Measurements from ENCODE around the gene CNTNAP1. TPM values are rescaled to one million over a fixed set of nuclear protein-coding genes. Genes with fewer than 3 reads are reported as not detected.
"Not testable (repeated sequence)": the region's sequence is repeated elsewhere in the genome, so short reads cannot be mapped to it uniquely, and the experiment has no call there.

CNTNAP1 gene
- polyA plus RNA-seq, 3 donors from 2014 or later = 0.73 TPM; not detected in 2

DNA sequence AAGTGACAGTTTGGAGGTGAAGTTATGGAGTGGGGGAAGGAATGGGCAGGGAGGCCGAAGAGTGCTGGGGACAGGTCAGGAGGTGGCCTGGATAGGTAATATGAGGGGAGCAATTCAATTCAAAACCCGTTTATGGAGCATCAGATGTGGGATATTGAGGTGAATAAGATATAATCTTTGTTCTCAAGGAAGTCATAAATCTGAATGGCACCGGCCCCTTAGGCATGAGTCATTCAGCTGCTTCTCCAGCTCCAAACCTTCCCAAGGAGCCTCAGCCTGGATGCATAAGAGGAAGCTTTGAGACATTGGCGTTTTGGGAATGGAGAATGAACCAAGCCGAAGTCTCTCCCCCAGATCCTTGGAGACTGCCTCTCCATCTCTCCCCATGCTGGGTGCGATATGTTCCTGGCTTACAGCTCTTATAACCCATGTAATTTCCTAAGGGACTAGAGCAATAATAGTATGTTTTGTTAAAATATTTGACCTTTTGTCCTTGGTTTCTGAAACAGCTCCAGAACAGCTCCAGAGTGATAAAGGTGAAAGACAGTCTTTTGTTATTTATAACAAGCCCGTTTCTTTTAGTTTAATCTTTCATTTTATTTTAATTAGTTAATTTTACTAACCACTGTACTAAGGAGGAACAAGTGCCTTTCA lies 21.5 kb upstream of the CNTNAP1 start:
- peak overlapping the region in 1 of 5 donors; percentile 28 for H3K4me3 Mint-ChIP-seq
- no peaks in the 10 kb centered on the region for H3K9me3 Mint-ChIP-seq
- peaks cover 15 to 24% of the 10 kb centered on the region in 2 donors for H3K4me1 Mint-ChIP-seq
- no peak for DNase-seq
- no peak overlapping the region for H3K27ac Mint-ChIP-seq
- H3K36me3 Mint-ChIP-seq = peaks cover 0 to 10% (median 0%) of the 10 kb centered on the region in 3 donors
- H3K27me3 Mint-ChIP-seq (ENCODE audit: low read depth in 3 of 3) = peaks cover 0 to 1% (median 1%) of the 10 kb centered on the region in 3 donors

DNA sequence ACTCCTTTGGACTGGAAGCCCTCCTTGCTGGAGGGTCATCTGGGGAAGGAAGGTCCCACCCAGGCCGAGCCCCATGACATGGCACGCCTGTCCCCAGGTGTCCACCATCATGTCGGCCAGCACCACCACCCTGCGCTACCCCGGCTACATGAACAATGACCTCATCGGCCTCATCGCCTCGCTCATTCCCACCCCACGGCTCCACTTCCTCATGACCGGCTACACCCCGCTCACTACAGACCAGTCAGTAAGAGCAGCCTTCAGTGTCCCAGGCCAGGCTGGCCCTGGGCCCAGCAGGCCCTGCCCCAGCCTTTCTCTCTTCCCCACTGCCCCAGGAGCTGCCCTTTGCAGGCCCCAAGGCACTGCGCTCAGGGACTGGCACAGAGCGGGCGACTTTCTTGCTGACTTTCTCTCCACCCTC lies 16.7 kb upstream of the CNTNAP1 start:
- H3K4me1 Mint-ChIP-seq = peaks cover 0 to 6% of the 10 kb centered on the region in 2 donors
- H3K27ac Mint-ChIP-seq = no peak overlapping the region
- no peak for DNase-seq
- no peak overlapping the region for H3K4me3 Mint-ChIP-seq
- H3K36me3 Mint-ChIP-seq = peaks cover 0 to 17% (median 8%) of the 10 kb centered on the region in 3 donors
- no peaks in the 10 kb centered on the region for H3K9me3 Mint-ChIP-seq
- peaks cover 2 to 6% (median 5%) of the 10 kb centered on the region in 3 donors for H3K27me3 Mint-ChIP-seq (ENCODE audit: low read depth in 3 of 3)

DNA sequence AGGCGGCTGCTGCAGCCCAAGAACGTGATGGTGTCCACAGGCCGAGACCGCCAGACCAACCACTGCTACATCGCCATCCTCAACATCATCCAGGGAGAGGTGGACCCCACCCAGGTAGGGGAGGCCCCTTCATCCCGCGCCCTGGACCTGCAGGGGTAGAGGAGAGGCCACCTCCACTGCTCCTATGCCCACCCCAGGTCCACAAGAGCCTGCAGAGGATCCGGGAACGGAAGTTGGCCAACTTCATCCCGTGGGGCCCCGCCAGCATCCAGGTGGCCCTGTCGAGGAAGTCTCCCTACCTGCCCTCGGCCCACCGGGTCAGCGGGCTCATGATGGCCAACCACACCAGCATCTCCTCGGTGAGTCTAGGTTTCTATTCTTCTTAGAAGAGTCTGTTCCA lies 16.2 kb upstream of the CNTNAP1 start:
- Mint-ChIP-seq H3K36me3 (peaks cover 0 to 17% (median 8%) of the 10 kb centered on the region in 3 donors), H3K4me1 (peaks cover under 1 to 10% of the 10 kb centered on the region in 2 donors)
- H3K27me3 Mint-ChIP-seq (ENCODE audit: low read depth in 3 of 3); H3K9me3 Mint-ChIP-seq; DNase-seq; H3K4me3 Mint-ChIP-seq; H3K27ac Mint-ChIP-seq: not testable (repeated sequence)

DNA sequence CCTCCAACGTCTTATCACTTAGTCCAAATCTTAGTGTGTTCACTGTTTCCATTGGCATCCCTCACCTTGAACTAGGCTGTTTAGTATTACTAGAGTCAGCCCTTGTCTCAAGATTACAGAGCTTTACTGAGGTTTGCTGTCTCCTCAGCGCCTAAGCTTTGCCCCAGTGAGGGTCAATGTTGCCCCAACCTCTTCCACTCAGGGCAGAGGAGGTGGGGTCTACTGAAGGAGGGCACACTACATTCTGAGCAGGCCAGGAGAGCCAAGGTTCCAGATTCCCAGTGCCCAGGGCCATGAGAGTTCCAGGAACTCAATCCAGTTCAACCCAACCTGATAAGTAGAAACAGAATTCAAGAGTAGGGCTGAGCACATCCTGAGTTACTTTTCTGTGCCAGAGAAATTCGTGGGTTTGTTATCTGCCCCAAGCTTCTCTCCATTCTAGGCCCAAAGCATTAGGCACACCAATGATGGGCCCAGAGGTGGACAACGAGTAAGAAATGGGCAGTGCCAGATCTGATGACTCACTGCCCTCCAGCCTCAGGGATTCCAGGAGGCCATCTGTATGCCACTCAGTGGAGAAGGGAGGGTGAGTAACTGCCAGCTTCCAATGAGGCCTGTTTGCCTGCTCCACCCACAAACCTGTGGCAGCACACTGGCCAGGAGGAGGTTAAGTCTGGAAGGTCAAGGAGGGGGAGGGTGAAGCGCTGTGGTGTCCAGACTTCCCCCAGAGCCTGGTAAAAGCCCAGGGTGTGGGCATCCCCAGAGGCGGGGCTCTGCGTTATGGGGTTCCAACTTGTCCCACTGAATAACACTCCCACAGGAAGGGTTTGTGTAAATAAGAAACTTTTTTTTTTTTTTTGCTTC lies 15.0 kb upstream of the CNTNAP1 start:
- Mint-ChIP-seq H3K27ac (no peak overlapping the region), H3K9me3 (no peaks in the 10 kb centered on the region), H3K4me1 (peaks cover 8 to 17% of the 10 kb centered on the region in 2 donors), H3K36me3 (peaks cover 0 to 17% (median 8%) of the 10 kb centered on the region in 3 donors), H3K4me3 (no peak overlapping the region), H3K27me3 (ENCODE audit: low read depth in 3 of 3) (peaks cover 5 to 14% (median 13%) of the 10 kb centered on the region in 3 donors)
- no peak for DNase-seq

DNA sequence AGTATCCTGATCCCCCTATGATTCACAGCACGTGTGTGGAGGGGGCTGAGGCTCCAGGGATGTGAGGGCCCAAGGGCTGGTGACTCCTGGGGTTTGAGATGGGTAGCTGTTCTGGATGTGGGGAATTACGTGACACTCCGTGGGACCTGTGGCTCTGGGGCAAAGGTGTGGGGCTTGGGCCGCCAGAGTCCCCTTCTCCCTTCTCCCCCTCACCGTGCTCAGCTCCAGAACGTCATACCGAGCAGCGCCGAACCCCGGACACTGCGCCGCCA lies 12.7 kb upstream of the CNTNAP1 start:
- Mint-ChIP-seq H3K9me3 (no peaks in the 10 kb centered on the region), H3K27me3 (ENCODE audit: low read depth in 3 of 3) (peaks cover 9 to 22% (median 18%) of the 10 kb centered on the region in 3 donors), H3K4me3 (peak overlapping the region in 4 of 5 donors; percentile 57 to 67 (median 62)), H3K4me1 (peaks cover 16 to 22% of the 10 kb centered on the region in 2 donors), H3K27ac (no peak overlapping the region), H3K36me3 (peaks cover 0 to 13% (median 8%) of the 10 kb centered on the region in 3 donors)
- DNase-seq = no peak

DNA sequence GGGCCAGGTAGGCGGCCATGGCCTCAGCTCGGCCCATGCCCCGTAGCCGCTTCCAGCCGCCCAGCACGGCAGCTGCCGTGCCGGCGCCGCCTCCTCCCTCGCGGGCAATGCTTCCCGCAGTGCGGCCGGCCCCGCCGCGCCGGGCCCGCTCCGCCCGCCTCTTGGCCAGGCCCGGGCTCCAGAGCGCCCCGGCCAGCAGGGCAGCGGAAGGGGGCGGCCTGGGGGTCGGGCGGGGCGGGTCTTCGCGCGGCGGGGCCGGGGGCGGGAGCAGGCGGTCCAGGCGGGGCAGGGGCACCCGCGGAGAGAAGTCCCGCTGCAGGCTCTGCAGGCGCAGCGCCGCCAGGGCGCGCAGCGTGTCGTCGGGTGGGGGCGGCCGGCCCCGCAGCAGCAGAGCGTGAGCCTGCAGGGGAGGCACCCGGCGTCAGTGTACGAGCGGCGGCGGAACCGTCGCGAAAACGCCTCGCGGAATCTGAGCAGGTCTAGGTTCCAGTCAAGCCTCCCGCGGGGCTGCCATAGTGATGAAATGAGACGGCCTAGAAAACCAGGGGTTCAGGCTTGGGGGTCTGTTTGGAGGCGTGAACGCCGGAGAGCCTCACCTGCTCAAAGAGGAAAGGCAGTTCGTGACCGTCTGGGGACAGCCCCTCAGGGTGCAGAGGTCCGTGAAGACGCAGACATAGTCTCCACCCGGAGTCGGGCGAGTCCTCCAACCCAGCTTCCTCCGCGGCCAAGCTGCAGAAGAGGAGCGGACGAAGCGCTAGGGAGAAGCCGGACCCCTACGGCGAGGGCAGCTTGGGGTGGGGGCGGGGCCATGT lies 12.1 kb upstream of the CNTNAP1 start:
- peaks cover 18 to 24% of the 10 kb centered on the region in 2 donors for H3K4me1 Mint-ChIP-seq
- H3K9me3 Mint-ChIP-seq = no peaks in the 10 kb centered on the region
- no peak overlapping the region for H3K27ac Mint-ChIP-seq
- H3K4me3 Mint-ChIP-seq = peak overlapping the region; percentile 73 to 90 (median 77)
- H3K27me3 Mint-ChIP-seq (ENCODE audit: low read depth in 3 of 3) = peaks cover 11 to 26% (median 20%) of the 10 kb centered on the region in 3 donors
- H3K36me3 Mint-ChIP-seq = peaks cover 0 to 13% (median 8%) of the 10 kb centered on the region in 3 donors
- DNase-seq = peak; percentile 28 to 39 (median 33)

DNA sequence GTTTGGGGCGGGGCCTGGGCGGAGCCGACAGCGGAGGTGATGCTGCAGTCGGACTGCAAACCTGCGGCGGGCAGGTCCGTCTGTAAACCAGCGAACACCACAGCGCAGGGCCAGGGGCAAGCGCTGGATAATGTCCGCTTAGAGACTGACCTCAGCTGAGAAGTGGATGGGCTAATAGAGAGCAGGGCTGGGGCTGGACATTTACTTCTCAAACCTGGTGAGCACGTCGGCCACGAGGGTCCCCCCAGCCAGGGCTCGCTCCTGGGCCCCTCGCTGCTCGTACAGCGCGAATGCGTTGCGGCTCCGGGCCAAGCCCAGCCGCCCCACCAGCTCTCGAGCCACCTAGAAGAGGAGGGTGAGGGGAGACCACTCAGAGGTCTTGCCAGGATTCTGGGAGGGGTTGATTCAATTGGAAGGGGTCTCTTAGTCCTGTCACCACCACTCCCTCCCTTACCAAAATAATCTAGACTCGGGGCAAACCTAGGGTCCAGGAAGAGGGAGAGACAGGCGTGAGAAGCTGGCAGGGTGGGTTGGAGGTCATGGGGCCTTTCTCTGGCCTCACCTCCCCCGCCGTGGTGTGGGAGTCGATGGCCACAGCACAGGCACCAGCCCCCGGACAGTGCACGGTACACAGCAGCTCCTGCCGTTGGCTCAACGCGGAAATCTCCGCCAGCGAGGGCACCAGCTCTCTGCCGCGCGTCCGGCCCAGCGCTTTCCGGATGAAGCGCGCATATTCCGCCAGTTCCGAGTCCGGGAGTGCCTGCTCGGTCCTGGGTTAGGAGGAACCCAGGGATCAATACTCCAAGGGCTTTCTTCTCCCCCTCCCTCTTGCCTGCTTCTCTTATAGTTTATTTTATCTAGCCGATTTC lies 11.3 kb upstream of the CNTNAP1 start:
- DNase-seq = no peak
- Mint-ChIP-seq H3K36me3 (peaks cover 0 to 8% (median 5%) of the 10 kb centered on the region in 3 donors), H3K27me3 (ENCODE audit: low read depth in 3 of 3) (peaks cover 13 to 27% (median 20%) of the 10 kb centered on the region in 3 donors), H3K9me3 (no peaks in the 10 kb centered on the region), H3K27ac (no peak overlapping the region), H3K4me1 (peaks cover 18 to 24% of the 10 kb centered on the region in 2 donors), H3K4me3 (peak overlapping the region; percentile 73 to 90 (median 77))

DNA sequence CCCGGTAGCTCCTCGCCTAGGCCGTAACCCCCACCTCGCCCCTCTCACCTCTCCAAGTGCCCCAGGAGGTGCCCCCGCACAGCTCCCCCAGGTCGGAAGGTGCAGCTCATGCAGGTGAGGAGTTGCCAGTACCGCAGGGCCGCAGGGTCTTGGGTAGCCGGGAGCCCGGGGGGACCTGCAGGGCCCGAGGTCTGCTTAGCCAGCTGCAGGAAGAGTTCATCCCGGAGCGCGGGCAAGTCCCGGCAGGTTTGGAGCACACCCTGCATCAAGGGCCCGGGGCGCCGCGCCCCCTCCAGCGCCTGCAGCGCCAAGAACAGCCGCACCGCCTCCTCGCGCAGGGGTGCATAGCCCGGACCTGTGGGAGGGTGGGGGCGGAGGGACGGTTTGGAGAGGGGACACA lies 10.3 kb upstream of the CNTNAP1 start:
- Mint-ChIP-seq H3K4me1 (peaks cover 22 to 29% of the 10 kb centered on the region in 2 donors), H3K36me3 (peaks cover 0 to under 1% (median 0%) of the 10 kb centered on the region in 3 donors), H3K4me3 (peak overlapping the region in 2 of 5 donors; percentile 41 to 42), H3K9me3 (no peaks in the 10 kb centered on the region), H3K27ac (no peak overlapping the region), H3K27me3 (ENCODE audit: low read depth in 3 of 3) (peaks cover 19 to 32% (median 20%) of the 10 kb centered on the region in 3 donors)
- no peak for DNase-seq

DNA sequence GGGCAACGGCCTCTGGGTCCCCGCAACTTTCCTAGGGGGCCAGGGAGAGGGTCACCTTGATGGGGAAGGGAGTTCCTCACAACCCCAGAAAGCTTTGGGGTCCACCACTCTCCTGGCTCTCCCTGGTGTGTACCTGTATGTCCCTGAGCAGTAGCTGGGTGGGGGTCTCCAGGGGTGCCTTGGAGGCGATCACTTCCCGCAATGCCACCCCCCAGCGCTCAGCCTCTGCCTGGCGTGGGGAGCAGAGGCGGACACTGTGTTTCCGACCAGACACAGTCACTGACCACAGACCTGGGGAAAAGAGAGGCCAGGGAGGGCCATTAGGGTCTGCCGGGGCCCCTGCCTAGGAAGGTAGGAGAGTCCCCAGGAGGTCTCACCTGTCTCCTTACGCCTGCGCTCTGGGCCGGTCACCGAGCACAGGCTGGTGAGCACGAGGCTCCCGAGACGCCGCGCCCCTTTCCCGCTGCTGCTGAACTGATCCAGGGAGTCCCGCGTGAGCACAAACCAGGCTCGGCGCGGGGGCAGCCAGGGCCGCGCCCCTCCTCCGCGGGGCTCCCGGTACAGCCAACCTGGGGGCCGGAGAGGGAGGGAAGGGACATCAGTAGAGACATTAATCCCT lies 9.0 kb upstream of the CNTNAP1 start:
- H3K4me1 Mint-ChIP-seq = peaks cover 36 to 38% of the 10 kb centered on the region in 2 donors
- H3K27ac Mint-ChIP-seq = no peak overlapping the region
- no peaks in the 10 kb centered on the region for H3K36me3 Mint-ChIP-seq
- H3K27me3 Mint-ChIP-seq (ENCODE audit: low read depth in 3 of 3) = peaks cover 20 to 37% (median 20%) of the 10 kb centered on the region in 3 donors
- no peaks in the 10 kb centered on the region for H3K9me3 Mint-ChIP-seq
- DNase-seq = no peak
- H3K4me3 Mint-ChIP-seq = no peak overlapping the region

DNA sequence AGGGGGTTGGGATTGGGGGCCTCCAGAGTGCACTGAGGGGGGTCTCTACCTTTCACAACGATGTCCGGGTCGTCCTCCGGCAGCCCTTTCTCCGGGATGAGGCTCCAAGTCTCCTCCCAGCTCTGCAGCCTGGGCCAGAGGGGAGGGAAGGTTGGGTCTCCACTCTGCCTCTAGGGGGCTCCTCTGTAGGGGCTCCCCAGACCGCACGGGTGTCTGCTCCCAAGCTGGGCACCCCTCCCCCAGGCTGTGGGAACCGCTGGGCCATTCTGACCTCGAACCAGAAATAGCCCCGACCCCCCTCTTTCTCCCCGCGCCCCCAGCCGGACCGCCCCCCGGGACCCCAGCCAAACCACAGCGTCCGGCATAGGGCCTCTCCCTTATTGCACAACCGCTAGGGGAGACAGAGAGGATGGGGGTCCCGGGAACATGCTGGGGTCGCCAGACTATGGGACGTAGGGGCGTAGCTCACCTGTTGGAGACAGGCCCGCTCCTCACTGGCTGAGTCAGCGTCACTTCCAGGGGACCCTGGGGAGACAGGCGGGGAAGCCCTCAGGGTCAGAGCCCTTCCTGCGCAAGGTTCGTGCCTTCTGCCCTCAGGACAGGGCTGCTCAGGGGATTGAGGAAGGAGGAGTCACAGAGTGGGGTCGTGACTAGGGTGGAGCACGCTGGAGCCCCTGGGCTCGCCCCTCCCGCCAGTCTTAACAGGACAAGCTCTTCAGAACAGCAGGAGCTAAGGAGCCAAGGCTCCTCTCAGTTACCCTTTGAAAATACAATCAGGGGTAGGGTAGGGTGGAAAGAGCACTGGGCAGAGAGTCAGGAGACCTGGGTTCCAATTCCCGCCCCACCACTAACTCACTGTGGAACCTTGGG lies 8.2 kb upstream of the CNTNAP1 start:
- Mint-ChIP-seq H3K27ac (no peak overlapping the region), H3K27me3 (ENCODE audit: low read depth in 3 of 3) (peaks cover 15 to 35% (median 18%) of the 10 kb centered on the region in 3 donors), H3K4me1 (peaks cover 42 to 43% of the 10 kb centered on the region in 2 donors), H3K4me3 (peak overlapping the region in 4 of 5 donors; percentile 17 to 60 (median 48)), H3K9me3 (no peaks in the 10 kb centered on the region), H3K36me3 (no peaks in the 10 kb centered on the region)
- DNase-seq = peak; percentile 26 to 33 (median 27)

DNA sequence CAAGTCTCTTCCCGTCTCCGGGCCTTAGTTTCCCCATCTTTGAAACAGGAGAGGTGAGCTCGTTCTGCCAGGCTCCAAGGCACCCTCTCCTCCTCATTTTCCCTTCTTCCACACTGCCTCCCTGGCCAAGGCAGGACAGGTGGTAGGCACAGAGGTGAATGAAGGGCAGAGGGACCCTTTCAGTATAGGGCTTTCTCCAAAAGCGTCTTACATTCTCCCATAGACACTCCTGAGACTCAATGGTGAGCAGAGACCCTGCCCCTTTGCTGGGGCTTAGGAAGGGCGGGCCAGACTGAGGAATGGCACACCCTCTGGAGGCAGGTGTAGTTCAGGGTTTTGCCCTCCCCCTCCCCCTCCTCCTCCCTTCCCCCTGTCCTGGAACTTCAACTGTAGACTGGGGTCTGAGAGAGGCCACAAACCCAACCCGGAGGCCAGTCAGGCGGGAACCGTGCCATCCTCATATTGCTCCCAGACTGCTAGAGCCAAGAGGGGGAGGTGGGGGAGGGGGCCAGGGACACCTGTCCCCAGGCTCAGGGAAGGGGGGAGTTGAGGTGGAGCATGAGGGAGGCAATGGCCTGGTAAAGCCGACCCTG lies 7.5 kb upstream of the CNTNAP1 start:
- peak overlapping the region in 1 of 6 donors; percentile 45 for H3K27ac Mint-ChIP-seq
- H3K36me3 Mint-ChIP-seq = no peaks in the 10 kb centered on the region
- peak overlapping the region in 2 of 5 donors; percentile 47 to 60 for H3K4me3 Mint-ChIP-seq
- peaks cover 0 to under 1% (median 0%) of the 10 kb centered on the region in 6 donors for H3K9me3 Mint-ChIP-seq
- peaks cover 46 to 50% of the 10 kb centered on the region in 2 donors for H3K4me1 Mint-ChIP-seq
- DNase-seq = no peak
- H3K27me3 Mint-ChIP-seq (ENCODE audit: low read depth in 3 of 3) = peaks cover 15 to 37% (median 18%) of the 10 kb centered on the region in 3 donors
